Left ventricle myocardium inferior (tissue), 1 donor: ENCODE measurements around the gene MYOF. TPM values are rescaled to one million over a fixed set of nuclear protein-coding genes. Genes with fewer than 3 reads are reported as not detected.
A peak's percentile ranks its signal among the peaks of the same experiment; 100 is the strongest.

Experiments
- DNase-seq: peaks from one replicate; pipeline ENCODE4 v3.0.0-alpha.2; 2020
- H3K27ac ChIP-seq: fragments of 200-600 bp; replicated peaks from 2 replicates; pipeline ENCODE4 v1.8.0; 2021
- H3K27me3 ChIP-seq: fragments of 200-600 bp; 2 replicates; pipeline ENCODE4 v1.8.0; 2021; ENCODE audit warnings: low read depth
- H3K36me3 ChIP-seq: fragments of 200-600 bp; 2 replicates; pipeline ENCODE4 v1.8.0; 2021
- H3K4me1 ChIP-seq: fragments of 200-600 bp; 2 replicates; pipeline ENCODE4 v1.8.0; 2021
- H3K4me3 ChIP-seq: fragments of 200-600 bp; 2 replicates; pipeline ENCODE4 v1.8.0; 2021; ENCODE audit warnings: mild to moderate bottlenecking, moderate library complexity
- H3K9me3 ChIP-seq: fragments of 200-600 bp; replicated peaks from 2 replicates; pipeline ENCODE4 v1.8.0; 2021
- CTCF ChIP-seq: fragments of 200-600 bp; IDR thresholded peaks from 2 replicates; pipeline ENCODE4 v1.8.0; 2021; ENCODE audit warnings: antibody characterized with exemption, mild to moderate bottlenecking, borderline replicate concordance
- intact Hi-C: fragments of 100-400 bp; cut with micrococcal nuclease; formaldehyde crosslinking; loops from one replicate; pipeline ENCODE4 v1.11.0; 2022
- total RNA-seq: library from RNA; stranded (reverse); fragmentation: NEBNext Ultra II Directional; extraction: Animal tissue kit (Norgen Biotek cat#: 25700); gene quantifications from one replicate; pipeline ENCODE4 v1.2.1, GENCODE V29; 2021
- donor health status: DM: no; HTN: yes; CAD: no; lungs with severe emphysema.

MYOF gene
- total RNA-seq, 1 donor from 2014 or later = 43.6 TPM

- intact Hi-C loops = no loop called here
- Histone ChIP-seq H3K36me3 (peaks cover 14% of the 10 kb centered on the region), H3K4me3 (no peak overlapping the region), H3K4me1 (peaks cover 31% of the 10 kb centered on the region), H3K27ac (peak overlapping the region; percentile 61), H3K9me3 (no peaks in the 10 kb centered on the region), H3K27me3 (no peaks in the 10 kb centered on the region)
- TF ChIP-seq CTCF = no peak
- DNase-seq = no peak
These were observed 78.1 kb downstream of the MYOF start for GRCh38 chr10:93404048-93404354.

GRCh38 chr10:93403152-93404047, 78.7 kb downstream of the MYOF start:
- DNase-seq = no peak
- peak overlapping the region; percentile 61 for H3K27ac ChIP-seq
- H3K4me1 ChIP-seq = peaks cover 37% of the 10 kb centered on the region
- H3K9me3 ChIP-seq = no peaks in the 10 kb centered on the region
- intact Hi-C loops = no loop called here
- H3K4me3 ChIP-seq = no peak overlapping the region
- H3K36me3 ChIP-seq = peaks cover 9% of the 10 kb centered on the region
- no peak for TF ChIP-seq CTCF
- H3K27me3 ChIP-seq = no peaks in the 10 kb centered on the region

GRCh38 chr10:93402192-93402591, 79.9 kb downstream of the MYOF start:
- no peaks in the 10 kb centered on the region for H3K36me3 ChIP-seq
- no peak for DNase-seq
- peak overlapping the region; percentile 61 for H3K27ac ChIP-seq
- intact Hi-C loops = no loop called here
- no peak for TF ChIP-seq CTCF
- no peak overlapping the region for H3K4me3 ChIP-seq
- H3K4me1 ChIP-seq = peaks cover 38% of the 10 kb centered on the region
- no peaks in the 10 kb centered on the region for H3K9me3 ChIP-seq
- H3K27me3 ChIP-seq = no peaks in the 10 kb centered on the region

DNA sequence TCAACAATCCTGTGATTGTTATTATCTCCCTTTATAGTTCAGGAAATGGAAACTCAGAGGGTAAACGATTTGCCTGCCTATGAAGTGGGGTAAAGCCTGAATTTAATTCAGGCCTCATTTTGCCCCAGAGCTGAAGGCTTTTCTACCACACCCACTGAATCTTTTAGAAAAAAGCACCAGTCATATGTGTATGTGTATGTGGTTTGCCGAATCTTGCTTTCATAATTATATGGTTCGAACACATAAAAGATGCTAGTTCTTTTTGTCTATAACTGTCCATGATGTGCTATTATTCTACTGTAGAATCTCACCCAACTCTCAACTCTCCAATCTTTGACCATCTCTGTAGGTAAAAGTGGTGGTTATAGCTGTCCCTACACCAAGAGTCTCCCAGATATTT, 83.6 kb downstream of the MYOF start:
- Histone ChIP-seq H3K4me1 (peaks cover 50% of the 10 kb centered on the region), H3K27ac (peak overlapping the region; percentile 25), H3K36me3 (no peaks in the 10 kb centered on the region), H3K9me3 (no peaks in the 10 kb centered on the region), H3K27me3 (no peaks in the 10 kb centered on the region), H3K4me3 (no peak overlapping the region)
- no peak for TF ChIP-seq CTCF
- DNase-seq = no peak
- intact Hi-C loops = no loop called here

GRCh38 chr10:93397020-93397419, 85.1 kb downstream of the MYOF start:
- Histone ChIP-seq H3K36me3 (no peaks in the 10 kb centered on the region), H3K27me3 (no peaks in the 10 kb centered on the region), H3K4me1 (peaks cover 58% of the 10 kb centered on the region), H3K27ac (no peak overlapping the region), H3K9me3 (no peaks in the 10 kb centered on the region), H3K4me3 (no peak overlapping the region)
- no peak for DNase-seq
- intact Hi-C loops = no loop called here
- TF ChIP-seq CTCF = no peak
